D721Med (cell line): ENCODE results near the gene WDR44.
"Not testable (repeated sequence)": the region's sequence is repeated elsewhere in the genome, so short reads cannot be mapped to it uniquely, and the experiment has no call there.

Experiments
- DNase-seq: peaks from one replicate; pipeline ENCODE4 v3.0.0; 2011; ENCODE audit warnings: low spot score; ENCODE audit not compliant: insufficient read length
- FAIRE-seq: peaks from 2 replicates; lab custom pipeline; 2011; peaks lifted over from hg19 to GRCh38; lab: Jason Lieb, UNC
- TF ChIP-seq, protein P1 (sequence below): IDR thresholded peaks from 2 replicates; pipeline ENCODE4 v1.5.1; 2012; ENCODE audit warnings: mild to moderate bottlenecking, control low read depth; ENCODE audit not compliant: insufficient read depth; ENCODE audit errors: missing control alignments

Gene WDR44, protein sequence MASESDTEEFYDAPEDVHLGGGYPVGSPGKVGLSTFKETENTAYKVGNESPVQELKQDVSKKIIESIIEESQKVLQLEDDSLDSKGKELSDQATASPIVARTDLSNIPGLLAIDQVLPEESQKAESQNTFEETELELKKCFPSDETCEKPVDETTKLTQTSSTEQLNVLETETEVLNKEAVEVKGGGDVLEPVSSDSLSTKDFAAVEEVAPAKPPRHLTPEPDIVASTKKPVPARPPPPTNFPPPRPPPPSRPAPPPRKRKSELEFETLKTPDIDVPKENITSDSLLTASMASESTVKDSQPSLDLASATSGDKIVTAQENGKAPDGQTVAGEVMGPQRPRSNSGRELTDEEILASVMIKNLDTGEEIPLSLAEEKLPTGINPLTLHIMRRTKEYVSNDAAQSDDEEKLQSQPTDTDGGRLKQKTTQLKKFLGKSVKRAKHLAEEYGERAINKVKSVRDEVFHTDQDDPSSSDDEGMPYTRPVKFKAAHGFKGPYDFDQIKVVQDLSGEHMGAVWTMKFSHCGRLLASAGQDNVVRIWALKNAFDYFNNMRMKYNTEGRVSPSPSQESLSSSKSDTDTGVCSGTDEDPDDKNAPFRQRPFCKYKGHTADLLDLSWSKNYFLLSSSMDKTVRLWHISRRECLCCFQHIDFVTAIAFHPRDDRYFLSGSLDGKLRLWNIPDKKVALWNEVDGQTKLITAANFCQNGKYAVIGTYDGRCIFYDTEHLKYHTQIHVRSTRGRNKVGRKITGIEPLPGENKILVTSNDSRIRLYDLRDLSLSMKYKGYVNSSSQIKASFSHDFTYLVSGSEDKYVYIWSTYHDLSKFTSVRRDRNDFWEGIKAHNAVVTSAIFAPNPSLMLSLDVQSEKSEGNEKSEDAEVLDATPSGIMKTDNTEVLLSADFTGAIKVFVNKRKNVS

DNA sequence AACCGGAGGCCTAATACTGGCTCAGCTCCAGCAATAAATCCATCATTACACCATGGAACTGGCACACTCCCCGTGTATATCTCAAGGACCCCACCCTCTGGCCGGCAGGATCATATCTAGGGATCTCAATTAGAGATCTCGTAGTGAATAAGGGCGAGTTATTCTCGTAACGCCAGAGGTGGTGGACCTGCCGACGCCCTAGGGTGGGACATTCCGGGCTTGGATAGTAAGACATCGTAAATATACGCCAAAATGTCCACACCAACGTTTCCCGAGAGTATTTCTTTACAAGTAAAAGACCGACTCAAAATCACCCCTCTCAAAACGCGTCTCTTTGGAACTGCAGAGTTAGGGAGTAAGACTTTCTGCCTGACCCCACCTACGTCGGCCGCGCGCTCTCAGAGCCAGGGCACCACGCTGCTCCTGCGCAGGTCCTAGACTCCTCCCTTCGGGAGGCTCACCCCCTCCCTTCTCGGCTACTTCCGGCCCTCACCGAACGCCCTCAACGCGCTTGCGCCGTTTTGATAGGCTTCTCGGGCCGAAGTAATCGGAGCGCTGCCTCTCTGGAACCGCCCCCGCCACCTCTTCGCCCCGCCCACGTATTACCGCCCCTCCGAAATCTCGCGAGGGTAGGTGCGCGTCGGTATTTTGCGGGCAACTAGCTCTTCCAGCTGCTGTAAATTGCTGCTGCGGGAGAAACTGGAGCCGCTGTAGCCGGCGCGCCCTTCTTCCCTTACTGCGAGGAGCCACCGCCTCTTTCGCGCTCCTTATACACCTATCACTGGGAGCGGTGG, at the start of gene WDR44:
WDR44 (plus strand) TSS at position 643 of the 794 bp plus-strand sequence. CDS start 398 bp downstream, outside the sequence.
- DNase-seq (peak; percentile 36), FAIRE-seq (no peak)
- TF ChIP-seq, protein P1, sequence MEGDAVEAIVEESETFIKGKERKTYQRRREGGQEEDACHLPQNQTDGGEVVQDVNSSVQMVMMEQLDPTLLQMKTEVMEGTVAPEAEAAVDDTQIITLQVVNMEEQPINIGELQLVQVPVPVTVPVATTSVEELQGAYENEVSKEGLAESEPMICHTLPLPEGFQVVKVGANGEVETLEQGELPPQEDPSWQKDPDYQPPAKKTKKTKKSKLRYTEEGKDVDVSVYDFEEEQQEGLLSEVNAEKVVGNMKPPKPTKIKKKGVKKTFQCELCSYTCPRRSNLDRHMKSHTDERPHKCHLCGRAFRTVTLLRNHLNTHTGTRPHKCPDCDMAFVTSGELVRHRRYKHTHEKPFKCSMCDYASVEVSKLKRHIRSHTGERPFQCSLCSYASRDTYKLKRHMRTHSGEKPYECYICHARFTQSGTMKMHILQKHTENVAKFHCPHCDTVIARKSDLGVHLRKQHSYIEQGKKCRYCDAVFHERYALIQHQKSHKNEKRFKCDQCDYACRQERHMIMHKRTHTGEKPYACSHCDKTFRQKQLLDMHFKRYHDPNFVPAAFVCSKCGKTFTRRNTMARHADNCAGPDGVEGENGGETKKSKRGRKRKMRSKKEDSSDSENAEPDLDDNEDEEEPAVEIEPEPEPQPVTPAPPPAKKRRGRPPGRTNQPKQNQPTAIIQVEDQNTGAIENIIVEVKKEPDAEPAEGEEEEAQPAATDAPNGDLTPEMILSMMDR, result no peak

DNA sequence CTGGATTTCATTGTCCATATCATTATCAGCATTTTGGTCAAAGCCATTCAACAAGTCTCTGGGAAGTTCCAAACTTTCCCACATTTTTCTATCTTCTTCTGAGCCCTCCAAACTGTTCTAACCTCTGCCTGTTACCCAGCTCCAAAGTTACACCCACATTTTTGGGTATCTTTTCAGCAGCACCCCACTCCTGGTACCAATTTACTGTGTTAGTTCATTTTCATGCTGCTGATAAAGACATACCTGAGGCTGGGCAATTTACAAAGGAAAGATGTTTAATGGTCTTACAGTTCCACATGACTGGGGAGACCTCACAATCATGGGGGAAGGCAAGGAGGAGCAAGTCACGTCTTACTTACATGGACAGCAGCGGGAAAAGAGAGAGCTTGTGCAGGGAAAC, 40.1 kb upstream of the WDR44 start:
- not testable (repeated sequence) for DNase-seq, FAIRE-seq

DNA sequence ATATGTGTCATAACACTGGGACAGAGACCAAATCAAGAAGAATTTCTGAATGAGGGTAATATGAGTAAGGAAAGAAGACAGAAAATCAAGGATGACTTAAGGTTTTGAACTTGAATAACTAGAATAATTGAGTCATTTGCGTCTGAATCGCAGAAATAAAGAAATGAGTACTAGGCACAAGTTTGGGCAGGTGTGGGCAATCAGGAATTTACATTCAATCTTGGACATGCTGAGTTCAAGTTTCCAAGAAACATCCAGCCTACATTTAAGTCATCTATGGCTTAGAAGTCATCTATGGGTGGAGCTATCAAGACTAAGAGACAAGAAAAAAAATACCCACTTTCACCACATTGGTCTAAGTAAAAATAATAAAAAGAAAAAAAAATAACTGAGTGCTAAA, 30.4 kb upstream of the WDR44 start:
- no peak for FAIRE-seq
- TF ChIP-seq, protein P1, result no peak
- DNase-seq, result no peak

DNA sequence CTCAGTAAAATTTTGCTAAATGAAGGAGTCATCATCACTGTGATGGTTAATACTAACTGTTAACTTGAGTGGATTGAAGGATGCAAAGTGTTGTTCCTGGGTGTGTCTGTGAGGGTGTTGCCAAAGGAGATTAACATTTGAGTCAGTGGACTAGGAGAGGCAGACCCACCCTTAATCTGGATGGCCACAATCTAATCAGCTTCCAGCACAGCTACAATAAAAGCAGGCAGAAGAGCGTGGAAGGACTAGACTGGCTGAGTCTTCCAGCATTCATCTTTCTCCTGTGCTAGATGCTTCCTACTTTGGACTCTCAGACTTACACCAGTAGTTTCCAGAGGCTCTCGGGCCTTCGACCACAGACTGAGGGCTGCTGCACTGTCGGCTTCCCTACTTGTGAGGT, 21.3 kb upstream of the WDR44 start:
- FAIRE-seq, result no peak
- TF ChIP-seq, protein P1, result no peak
- DNase-seq, result no peak

DNA sequence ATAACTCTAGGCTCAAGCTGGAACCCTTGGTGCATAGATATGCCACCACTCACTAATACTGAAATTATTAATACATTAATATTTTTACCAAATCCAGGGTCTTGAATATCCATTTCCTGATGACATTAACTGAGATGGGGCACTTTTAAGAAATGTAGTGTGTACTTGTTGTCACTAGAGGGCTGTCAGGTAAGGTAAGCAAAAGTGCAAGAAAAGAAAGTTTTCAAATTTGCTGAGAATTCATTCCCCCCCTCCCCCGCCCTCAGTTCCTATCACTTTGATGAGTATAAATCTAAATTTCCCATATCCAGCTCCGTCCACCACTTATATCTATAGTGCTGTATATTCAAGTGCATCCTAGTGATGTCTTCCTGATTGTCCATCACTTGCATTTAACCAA, 20.5 kb upstream of the WDR44 start:
- DNase-seq (no peak), FAIRE-seq (no peak)
- TF ChIP-seq, protein P1, result peak; percentile 11

DNA sequence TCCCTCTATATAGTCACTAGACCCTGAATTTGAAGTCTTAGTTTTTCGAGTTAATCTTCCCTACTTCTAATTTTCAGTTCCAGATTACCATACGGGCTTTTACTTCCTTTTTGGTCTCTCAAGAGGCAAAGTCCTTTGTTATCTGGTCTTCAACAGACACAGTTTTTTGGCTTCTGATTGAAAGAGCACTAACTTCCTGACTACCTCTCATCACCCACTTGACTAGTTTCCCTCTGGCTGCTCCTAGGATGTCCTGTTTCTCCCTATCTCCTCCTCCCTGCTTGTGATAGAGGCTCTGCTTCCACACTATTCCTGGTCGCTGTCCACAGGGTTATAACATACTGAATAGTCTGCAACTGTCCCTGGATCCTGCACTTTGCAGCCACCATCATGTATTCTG, 16.7 kb upstream of the WDR44 start:
- TF ChIP-seq, protein P1, result no peak
- DNase-seq (no peak), FAIRE-seq (no peak)

DNA sequence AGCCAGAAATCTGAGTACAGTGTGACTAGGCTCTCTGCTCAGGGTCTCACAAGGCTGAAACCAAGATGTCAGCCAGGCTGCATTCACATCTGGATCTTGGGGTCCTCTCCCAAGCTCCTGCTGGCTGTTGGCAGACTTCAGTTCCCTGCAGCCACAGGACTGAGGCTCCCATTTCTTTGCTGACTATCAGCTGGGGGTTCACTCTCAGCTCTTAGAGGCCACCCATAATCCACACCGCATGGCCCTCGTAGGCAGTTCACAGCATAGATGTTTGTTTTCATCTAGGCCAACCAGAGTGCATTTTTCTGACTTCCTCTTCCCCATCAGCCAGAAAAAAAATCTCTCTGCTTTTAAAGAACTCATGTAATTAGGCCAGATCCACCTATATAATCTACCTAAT, 8.2 kb upstream of the WDR44 start:
- no peak for DNase-seq
- no peak for FAIRE-seq
- TF ChIP-seq, protein P1, result no peak
